Calu3 (cell line): ENCODE measurements around the gene RNF141. TPM values are rescaled to one million over a fixed set of nuclear protein-coding genes. Genes with fewer than 3 reads are reported as not detected.

Source experiments
- BruUV-seq: library from RNA; stranded (reverse); fragments of 400-500 nt; replicated peaks from 2 replicates; lab custom pipeline; 2021; lab: Mats Ljungman, UMichigan
- CTCF ChIA-PET: fragments of 300-600 bp; sonication (Branson Sonifier 250); formaldehyde crosslinking; loops from one replicate; lab custom pipeline; 2022; ENCODE audit warnings: antibody characterized with exemption; lab: Charles Lee
- DNase-seq: peaks from one replicate; pipeline ENCODE4 v3.0.0; 2022
- H3K27ac Mint-ChIP-seq: one replicate; pipeline ENCODE4 v1.8.0; 2022; ENCODE audit warnings: mixed read lengths; ENCODE audit not compliant: unreplicated experiment
- H3K27me3 Mint-ChIP-seq: one replicate; pipeline ENCODE4 v1.8.0; 2022; ENCODE audit warnings: mixed read lengths; ENCODE audit not compliant: unreplicated experiment
- H3K36me3 Mint-ChIP-seq: one replicate; pipeline ENCODE4 v1.8.0; 2022; ENCODE audit warnings: mild to moderate bottlenecking, moderate library complexity, mixed read lengths; ENCODE audit not compliant: insufficient read depth, unreplicated experiment
- H3K4me1 Mint-ChIP-seq: one replicate; pipeline ENCODE4 v1.8.0; 2022; ENCODE audit warnings: mild to moderate bottlenecking, low read depth, mixed read lengths; ENCODE audit not compliant: unreplicated experiment
- H3K4me3 Mint-ChIP-seq: one replicate; pipeline ENCODE4 v1.8.0; 2022; ENCODE audit warnings: mild to moderate bottlenecking, low read depth, moderate library complexity, mixed read lengths; ENCODE audit not compliant: unreplicated experiment
- H3K9me3 Mint-ChIP-seq: one replicate; pipeline ENCODE4 v1.8.0; 2022; ENCODE audit warnings: low read depth, mixed read lengths; ENCODE audit not compliant: unreplicated experiment
- intact Hi-C: fragments of 100-400 bp; cut with micrococcal nuclease; formaldehyde crosslinking; loops from one replicate; pipeline ENCODE4 v1.10.0; 2022; ENCODE audit not compliant: unreplicated experiment
- total RNA-seq: library from RNA; stranded (reverse); gene quantifications from 2 replicates; pipeline ENCODE4 v1.2.3, GENCODE V29; 2022
- TF ChIP-seq, protein P1 (sequence below): fragments of 200-600 bp; IDR thresholded peaks from one replicate; pipeline ENCODE4 v1.8.0; 2022; ENCODE audit warnings: antibody characterized with exemption; ENCODE audit not compliant: unreplicated experiment

RNF141 gene
- total RNA-seq, 1 experiment from 2014 or later: 33.9 TPM

DNA sequence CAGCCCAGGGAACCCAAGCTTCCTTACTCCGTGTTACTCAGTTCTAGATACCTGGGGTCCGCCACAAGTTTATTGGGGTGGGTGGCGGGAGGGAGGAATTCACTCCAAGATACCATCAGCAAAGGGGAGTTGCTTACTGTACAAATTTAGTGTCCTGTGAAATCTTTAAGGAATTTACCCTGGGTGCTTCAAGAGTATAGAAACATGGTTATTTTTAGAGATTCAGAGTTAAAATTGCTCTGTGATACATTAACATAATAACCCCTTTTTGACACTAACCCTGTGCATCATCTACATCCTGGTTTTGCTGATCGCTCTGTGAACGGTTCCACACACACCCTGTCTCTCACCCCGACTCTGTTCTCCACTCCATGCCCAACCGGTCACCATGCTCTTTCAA lies 46.4 kb upstream of the RNF141 start:
- TF ChIP-seq, protein P1, sequence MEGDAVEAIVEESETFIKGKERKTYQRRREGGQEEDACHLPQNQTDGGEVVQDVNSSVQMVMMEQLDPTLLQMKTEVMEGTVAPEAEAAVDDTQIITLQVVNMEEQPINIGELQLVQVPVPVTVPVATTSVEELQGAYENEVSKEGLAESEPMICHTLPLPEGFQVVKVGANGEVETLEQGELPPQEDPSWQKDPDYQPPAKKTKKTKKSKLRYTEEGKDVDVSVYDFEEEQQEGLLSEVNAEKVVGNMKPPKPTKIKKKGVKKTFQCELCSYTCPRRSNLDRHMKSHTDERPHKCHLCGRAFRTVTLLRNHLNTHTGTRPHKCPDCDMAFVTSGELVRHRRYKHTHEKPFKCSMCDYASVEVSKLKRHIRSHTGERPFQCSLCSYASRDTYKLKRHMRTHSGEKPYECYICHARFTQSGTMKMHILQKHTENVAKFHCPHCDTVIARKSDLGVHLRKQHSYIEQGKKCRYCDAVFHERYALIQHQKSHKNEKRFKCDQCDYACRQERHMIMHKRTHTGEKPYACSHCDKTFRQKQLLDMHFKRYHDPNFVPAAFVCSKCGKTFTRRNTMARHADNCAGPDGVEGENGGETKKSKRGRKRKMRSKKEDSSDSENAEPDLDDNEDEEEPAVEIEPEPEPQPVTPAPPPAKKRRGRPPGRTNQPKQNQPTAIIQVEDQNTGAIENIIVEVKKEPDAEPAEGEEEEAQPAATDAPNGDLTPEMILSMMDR: no peak
- DNase-seq: no peak
- H3K4me3 Mint-ChIP-seq: no peak overlapping the region
- H3K27me3 Mint-ChIP-seq: no peaks in the 10 kb centered on the region
- intact Hi-C loops: no loop called here
- H3K27ac Mint-ChIP-seq: no peak overlapping the region
- no TSS peak for BruUV-seq
- peaks cover 8% of the 10 kb centered on the region for H3K36me3 Mint-ChIP-seq
- peaks cover 44% of the 10 kb centered on the region for H3K4me1 Mint-ChIP-seq
- CTCF ChIA-PET: no interaction called here
- peaks cover 3% of the 10 kb centered on the region for H3K9me3 Mint-ChIP-seq

DNA sequence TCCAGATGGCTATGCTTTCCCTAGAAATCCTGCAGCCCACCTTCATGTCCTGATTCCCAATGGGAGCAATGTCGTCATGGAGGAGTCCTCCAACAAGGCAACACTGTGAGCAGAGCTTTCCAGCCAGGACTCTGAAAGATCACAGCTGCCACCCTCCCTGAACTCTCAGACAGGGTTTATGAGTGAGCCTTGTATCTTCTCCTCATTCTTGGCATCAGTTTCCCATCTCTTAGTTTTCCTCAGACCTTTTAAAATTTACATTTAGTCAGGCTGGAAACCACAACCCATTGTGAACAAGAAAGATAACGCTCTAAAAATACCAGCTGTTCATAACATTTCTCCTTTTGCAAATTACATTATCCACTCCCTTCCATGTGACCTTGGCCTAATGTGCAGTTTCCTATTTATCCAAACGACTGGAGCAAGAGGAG lies 43.1 kb upstream of the RNF141 start:
- TF ChIP-seq, protein P1: no peak
- BruUV-seq: no TSS peak
- Mint-ChIP-seq H3K4me1 (peaks cover 35% of the 10 kb centered on the region), H3K27ac (no peak overlapping the region), H3K27me3 (no peaks in the 10 kb centered on the region), H3K36me3 (peaks cover 3% of the 10 kb centered on the region), H3K4me3 (no peak overlapping the region), H3K9me3 (peaks cover 3% of the 10 kb centered on the region)
- intact Hi-C loops: no loop called here
- DNase-seq: no peak
- CTCF ChIA-PET: interaction anchor here (0.7 to 1.4 kb wide), 2 partner anchors 11 to 1613 kb away, joined by 5 to 6 read pairs; no protein-coding TSS in a partner anchor

DNA sequence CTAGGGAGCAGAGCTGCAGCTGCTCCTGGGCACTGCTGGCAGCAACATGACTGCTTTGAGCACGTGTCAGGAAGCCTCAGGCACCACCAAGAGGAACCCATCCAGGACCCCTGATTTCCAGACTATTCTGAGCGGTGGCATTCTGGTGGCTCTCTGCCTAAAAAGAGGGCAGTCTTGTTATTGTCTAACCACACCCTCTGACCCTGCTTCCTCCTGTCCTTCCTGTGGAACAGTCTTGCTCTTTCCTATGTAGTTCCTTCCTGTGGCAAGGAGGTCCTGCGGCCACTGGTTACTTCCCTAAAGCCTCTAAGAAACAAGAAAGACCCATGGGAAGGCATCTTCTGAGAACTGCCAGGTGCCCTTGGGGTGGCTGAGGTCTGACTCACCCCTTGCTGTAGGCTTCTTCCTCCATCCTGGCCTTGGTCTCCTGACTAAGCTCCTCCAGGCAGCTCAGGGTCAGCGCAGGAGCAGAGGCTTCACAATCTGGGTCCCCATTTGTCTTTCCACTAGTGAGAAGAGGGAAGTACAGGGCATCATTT lies 40.6 kb upstream of the RNF141 start:
- CTCF ChIA-PET: no interaction called here
- BruUV-seq: no TSS peak
- Mint-ChIP-seq H3K27me3 (no peaks in the 10 kb centered on the region), H3K27ac (no peak overlapping the region), H3K4me3 (no peak overlapping the region), H3K9me3 (no peaks in the 10 kb centered on the region), H3K36me3 (peaks cover 3% of the 10 kb centered on the region), H3K4me1 (peaks cover 18% of the 10 kb centered on the region)
- TF ChIP-seq, protein P1: no peak
- intact Hi-C loops: no loop called here
- no peak for DNase-seq

DNA sequence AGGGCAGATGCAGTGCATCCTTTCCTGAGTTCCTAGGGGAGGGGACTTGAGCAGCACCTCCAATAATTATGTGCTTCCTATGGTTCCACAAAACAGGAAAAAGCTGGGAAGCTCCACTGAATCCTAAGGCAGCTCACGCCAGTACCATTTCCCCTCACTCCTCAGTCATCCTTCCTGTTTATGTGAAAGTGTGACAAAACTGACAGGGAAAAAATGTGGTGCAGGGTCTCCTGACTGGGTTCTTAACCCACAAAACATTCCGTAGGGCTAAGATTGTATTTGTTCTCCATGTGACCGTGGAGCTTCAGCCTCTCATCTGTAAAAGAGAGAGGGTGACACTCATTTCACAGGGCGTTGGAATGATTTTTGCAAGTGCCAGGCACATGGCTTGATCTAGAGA lies 39.6 kb upstream of the RNF141 start:
- H3K36me3 Mint-ChIP-seq: no peaks in the 10 kb centered on the region
- intact Hi-C loops: no loop called here
- H3K9me3 Mint-ChIP-seq: no peaks in the 10 kb centered on the region
- peaks cover 9% of the 10 kb centered on the region for H3K4me1 Mint-ChIP-seq
- no peak overlapping the region for H3K4me3 Mint-ChIP-seq
- CTCF ChIA-PET: interaction anchor here (0.5 kb wide), 1 partner anchor 131 kb away, joined by 7 read pairs; no protein-coding TSS in a partner anchor
- TF ChIP-seq, protein P1: no peak
- no TSS peak for BruUV-seq
- H3K27ac Mint-ChIP-seq: no peak overlapping the region
- no peaks in the 10 kb centered on the region for H3K27me3 Mint-ChIP-seq
- no peak for DNase-seq
